Stomach (tissue), 4 donors: ENCODE data around the gene RAB3B.

ENCODE experiments used
- CTCF ChIP-seq, 7 experiments: fragments of 450-650 bp in 4 of 7; fragments of 200-600 bp in 3 of 7; sonication (generic) in 3 of 7; IDR thresholded peaks; one replicate each; pipeline ENCODE4 v1.5.1; 2016 to 2019; ENCODE audit warnings: antibody characterized with exemption in 7 of 7, control low read depth in 2 of 7, mild to moderate bottlenecking in 1 of 7
- POLR2A ChIP-seq, 4 donors: fragments of 450-650 bp; IDR thresholded peaks; one replicate each; pipeline ENCODE4 v1.6.1; 2016; ENCODE audit warnings: antibody characterized with exemption in 4 of 4, control low read depth in 2 of 4, mild to moderate bottlenecking in 1 of 4, moderate library complexity in 1 of 4
- POLR2AphosphoS5 ChIP-seq, 3 donors: sonication (generic); formaldehyde crosslinking; IDR thresholded peaks; one replicate each; pipeline ENCODE4 v1.6.1; 2016; ENCODE audit warnings: antibody characterized with exemption in 3 of 3

GRCh38 chr1:52032124-52032784, 41.8 kb upstream of the RAB3B start:
- no peak for TF ChIP-seq POLR2AphosphoS5 (IDR thresholded peaks at IDR 0.05)
- no peak for TF ChIP-seq CTCF (IDR thresholded peaks at IDR 0.05)
- TF ChIP-seq POLR2A (IDR thresholded peaks at IDR 0.05), result no peak
